CD4-positive, alpha-beta T cell (primary cell): ENCODE measurements around the gene LAMP2. TPM values are rescaled to one million over a fixed set of nuclear protein-coding genes. Genes with fewer than 3 reads are reported as not detected.
"Not testable (repeated sequence)": the region's sequence is repeated elsewhere in the genome, so short reads cannot be mapped to it uniquely, and the experiment has no call there.

Experiments used
- ATAC-seq: fragments of 200-7000 bp; cut with Tn5 transposase; one replicate; pipeline ENCODE4 v1.10.0; 2022; ENCODE audit warnings: mild to moderate bottlenecking; ENCODE audit not compliant: poor library complexity
- CTCF ChIA-PET: fragments of 350-600 bp; sonication (Branson Sonifier 250); formaldehyde crosslinking; loops from one replicate; lab custom pipeline; 2021; ENCODE audit warnings: antibody characterized with exemption, inconsistent platforms; lab: Charles Lee
- POLR2A ChIA-PET: fragments of 350-600 bp; sonication (Branson Sonifier 250); formaldehyde crosslinking; loops from one replicate; lab custom pipeline; 2021; ENCODE audit warnings: antibody characterized with exemption, inconsistent platforms; lab: Charles Lee
- DNase-seq, 14 experiments: peaks; one replicate each; pipeline ENCODE4 v3.0.0-alpha.2; 2013 to 2020; ENCODE audit warnings: mixed read lengths in 2 of 14
- H3K27ac ChIP-seq, 2 donors: one replicate each; pipeline versions ENCODE4 v1.5.1 to v1.7.0; 2013; ENCODE audit warnings: low read length in 2 of 2, low read depth in 1 of 2, mild to moderate bottlenecking in 1 of 2
- H3K27me3 ChIP-seq, 2 experiments: 1 replicate in 1 of 2; 2 replicates in 1 of 2; pipeline versions ENCODE4 v1.6.1 to v1.7.0; 2013; ENCODE audit warnings: low read length in 2 of 2, control low read depth in 1 of 2, mild to moderate bottlenecking in 1 of 2, moderate library complexity in 1 of 2; ENCODE audit not compliant: insufficient read depth in 2 of 2, control insufficient read depth in 1 of 2
- H3K36me3 ChIP-seq: one replicate; pipeline ENCODE4 v1.6.1; 2013; ENCODE audit warnings: low read length, control low read depth; ENCODE audit not compliant: insufficient read depth
- H3K4me1 ChIP-seq: one replicate; pipeline ENCODE4 v1.6.1; 2013; ENCODE audit warnings: low read length, control low read depth; ENCODE audit not compliant: insufficient read depth
- H3K4me3 ChIP-seq: one replicate; pipeline ENCODE4 v1.5.1; 2013; ENCODE audit warnings: mild to moderate bottlenecking, low read length, moderate library complexity
- H3K9me3 ChIP-seq, 2 experiments: 1 replicate in 1 of 2; 2 replicates in 1 of 2; pipeline versions ENCODE4 v1.6.1 to v1.7.0; 2013; ENCODE audit warnings: low read length in 2 of 2, mild to moderate bottlenecking in 2 of 2, control low read depth in 1 of 2, moderate library complexity in 1 of 2; ENCODE audit not compliant: control insufficient read depth in 1 of 2, insufficient read depth in 1 of 2
- H3K27ac Mint-ChIP-seq: one replicate; pipeline ENCODE4 v1.8.0; 2020; ENCODE audit warnings: mixed read lengths
- H3K27me3 Mint-ChIP-seq: one replicate; pipeline ENCODE4 v1.8.0; 2021; ENCODE audit warnings: mixed read lengths
- H3K36me3 Mint-ChIP-seq: one replicate; pipeline ENCODE4 v1.8.0; 2021; ENCODE audit warnings: low read depth, mixed read lengths
- H3K4me1 Mint-ChIP-seq: one replicate; pipeline ENCODE4 v1.8.0; 2021; ENCODE audit warnings: low read depth, mixed read lengths
- H3K4me3 Mint-ChIP-seq: one replicate; pipeline ENCODE4 v1.8.0; 2020; ENCODE audit warnings: mild to moderate bottlenecking, mixed read lengths
- H3K9me3 Mint-ChIP-seq: one replicate; pipeline ENCODE4 v1.8.0; 2020; ENCODE audit warnings: mixed read lengths
- intact Hi-C, 2 experiments: fragments of 100-400 bp; cut with DNase I in 1 of 2; cut with micrococcal nuclease in 1 of 2; formaldehyde crosslinking; loops; one replicate each; pipeline versions ENCODE4 v1.15.1 to v1.9.0; 2023 to 2025; cut with DNase I, micrococcal nuclease
- total RNA-seq, 174 experiments: library from RNA in 2 of 174; stranded (reverse) in 2 of 174; gene quantifications; one replicate each; pipeline ENCODE4 v1.2.3 and lab custom pipeline; 2021 to 2026
- TF ChIP-seq, protein P1 (sequence below): fragments of 200-600 bp; IDR thresholded peaks from one replicate; pipeline ENCODE4 v1.8.0; 2022; ENCODE audit warnings: antibody characterized with exemption, mild to moderate bottlenecking

LAMP2 gene
- total RNA-seq, 2 experiments from 2014 or later = 13.4 to 15.4 TPM

DNA sequence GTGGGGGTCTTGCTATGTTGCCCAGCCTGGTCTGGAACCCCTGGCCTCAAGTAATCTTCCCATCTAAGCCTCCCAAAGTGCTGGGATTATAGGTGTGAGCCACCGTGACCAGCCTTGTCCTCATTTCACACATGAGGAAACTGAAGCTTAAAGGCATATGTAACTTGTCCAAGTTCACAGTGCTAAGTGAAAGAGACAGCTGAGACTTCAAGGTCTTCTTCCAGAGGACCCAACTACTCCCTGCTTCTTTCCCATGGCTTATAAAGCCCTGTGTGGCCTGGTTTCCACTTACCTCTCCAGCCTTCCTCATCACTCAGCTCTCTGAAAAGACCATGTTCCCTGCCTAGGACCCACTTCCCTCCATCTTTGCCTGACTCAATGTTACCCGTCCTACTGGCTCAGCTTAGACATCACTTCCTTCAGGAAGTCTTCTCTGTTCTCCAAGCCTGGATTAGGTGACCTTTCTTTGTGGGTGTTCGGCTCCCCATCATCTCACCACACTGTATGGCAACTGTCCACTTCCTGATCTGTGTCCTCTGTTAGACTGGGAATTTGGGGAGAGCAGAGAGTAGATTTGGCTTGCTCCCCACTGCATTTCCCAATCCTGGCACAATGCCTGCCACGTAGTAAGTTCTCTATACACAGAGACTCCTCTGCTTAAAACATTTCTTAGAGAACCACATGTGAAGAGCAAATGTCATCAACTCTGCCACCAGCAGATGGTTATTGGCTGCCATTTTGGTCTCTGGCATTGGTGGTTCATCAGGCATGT is 30.4 kb upstream of the LAMP2 start:
- DNase-seq (no peak), ATAC-seq (no peak)
- TF ChIP-seq, protein P1, sequence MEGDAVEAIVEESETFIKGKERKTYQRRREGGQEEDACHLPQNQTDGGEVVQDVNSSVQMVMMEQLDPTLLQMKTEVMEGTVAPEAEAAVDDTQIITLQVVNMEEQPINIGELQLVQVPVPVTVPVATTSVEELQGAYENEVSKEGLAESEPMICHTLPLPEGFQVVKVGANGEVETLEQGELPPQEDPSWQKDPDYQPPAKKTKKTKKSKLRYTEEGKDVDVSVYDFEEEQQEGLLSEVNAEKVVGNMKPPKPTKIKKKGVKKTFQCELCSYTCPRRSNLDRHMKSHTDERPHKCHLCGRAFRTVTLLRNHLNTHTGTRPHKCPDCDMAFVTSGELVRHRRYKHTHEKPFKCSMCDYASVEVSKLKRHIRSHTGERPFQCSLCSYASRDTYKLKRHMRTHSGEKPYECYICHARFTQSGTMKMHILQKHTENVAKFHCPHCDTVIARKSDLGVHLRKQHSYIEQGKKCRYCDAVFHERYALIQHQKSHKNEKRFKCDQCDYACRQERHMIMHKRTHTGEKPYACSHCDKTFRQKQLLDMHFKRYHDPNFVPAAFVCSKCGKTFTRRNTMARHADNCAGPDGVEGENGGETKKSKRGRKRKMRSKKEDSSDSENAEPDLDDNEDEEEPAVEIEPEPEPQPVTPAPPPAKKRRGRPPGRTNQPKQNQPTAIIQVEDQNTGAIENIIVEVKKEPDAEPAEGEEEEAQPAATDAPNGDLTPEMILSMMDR = no peak
- no peaks in the 10 kb centered on the region for H3K27me3 ChIP-seq
- H3K27ac ChIP-seq = no peak overlapping the region
- Mint-ChIP-seq H3K36me3 (no peaks in the 10 kb centered on the region), H3K27ac (no peak overlapping the region), H3K4me1 (peaks cover 5% of the 10 kb centered on the region), H3K9me3 (no peaks in the 10 kb centered on the region), H3K27me3 (no peaks in the 10 kb centered on the region), H3K4me3 (no peak overlapping the region)
- ChIA-PET POLR2A (no interaction called here), CTCF (no interaction called here)
- H3K9me3 ChIP-seq = no peaks in the 10 kb centered on the region
- H3K4me3 ChIP-seq = no peak overlapping the region
- no peaks in the 10 kb centered on the region for H3K4me1 ChIP-seq
- intact Hi-C loops = loop anchor here (2.0 to 5.0 kb wide), 4 partner anchors 63 to 271 kb away; partner anchors contain the start of gene CUL4B (in 2 of the 2)
- no peaks in the 10 kb centered on the region for H3K36me3 ChIP-seq

DNA sequence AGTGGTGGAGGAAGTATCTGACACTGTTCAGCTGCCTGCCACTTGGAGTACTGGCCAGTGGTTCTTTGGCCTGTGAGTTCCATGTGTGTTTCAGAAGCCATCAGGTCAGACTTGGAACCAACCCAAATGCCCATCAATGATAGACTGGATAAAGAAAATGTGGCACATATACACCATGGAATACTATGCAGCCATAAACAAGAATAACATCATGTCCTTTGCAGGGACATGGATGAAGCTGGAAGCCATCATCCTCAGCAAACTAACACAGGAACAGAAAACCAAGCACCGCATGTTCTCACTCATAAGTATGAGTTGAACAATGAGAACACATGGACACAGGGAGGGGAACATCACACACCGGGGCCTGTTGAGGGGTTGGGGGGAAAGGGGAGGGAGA is 21.0 kb upstream of the LAMP2 start:
- POLR2A ChIA-PET, H3K27me3 Mint-ChIP-seq, H3K4me3 Mint-ChIP-seq, H3K9me3 ChIP-seq, H3K36me3 Mint-ChIP-seq, intact Hi-C loops, H3K36me3 ChIP-seq, CTCF ChIA-PET, H3K27me3 ChIP-seq, H3K27ac ChIP-seq, H3K27ac Mint-ChIP-seq, ATAC-seq, H3K9me3 Mint-ChIP-seq, H3K4me3 ChIP-seq, DNase-seq: not testable (repeated sequence)
- H3K4me1 Mint-ChIP-seq = peaks cover 24% of the 10 kb centered on the region
- H3K4me1 ChIP-seq = peaks cover 17% of the 10 kb centered on the region

DNA sequence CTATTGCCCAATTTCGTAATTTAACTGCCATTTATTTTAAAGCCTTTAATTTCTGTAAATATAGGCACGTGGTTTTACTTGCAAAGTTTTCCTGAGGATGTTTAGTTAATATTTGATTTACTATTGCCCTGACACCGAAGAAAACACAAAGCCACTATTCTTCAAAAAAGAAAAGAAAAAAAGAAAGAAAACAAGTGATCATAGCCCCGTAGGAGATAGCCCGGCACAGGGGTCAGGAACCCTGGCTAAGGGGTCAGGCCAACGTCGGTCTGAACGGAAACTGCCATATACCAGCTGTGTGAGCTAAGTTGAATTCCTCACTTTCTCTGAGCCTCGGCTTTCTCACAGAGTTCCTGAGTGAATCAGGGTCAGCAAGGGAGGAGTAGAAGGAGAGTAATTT is 17.7 kb upstream of the LAMP2 start:
- ATAC-seq (no peak), DNase-seq (no peak)
- Histone ChIP-seq H3K27me3 (no peaks in the 10 kb centered on the region), H3K27ac (no peak overlapping the region), H3K36me3 (no peaks in the 10 kb centered on the region), H3K4me3 (no peak overlapping the region), H3K4me1 (peaks cover 19% of the 10 kb centered on the region), H3K9me3 (no peaks in the 10 kb centered on the region)
- TF ChIP-seq, protein P1 = no peak
- H3K36me3 Mint-ChIP-seq = no peaks in the 10 kb centered on the region
- H3K4me1 Mint-ChIP-seq = peaks cover 26% of the 10 kb centered on the region
- peak overlapping the region; percentile 15 for H3K27ac Mint-ChIP-seq
- H3K4me3 Mint-ChIP-seq = no peak overlapping the region
- ChIA-PET CTCF (interaction anchor here (0.8 to 2.0 kb wide), 6 partner anchors 10 to 236 kb away, joined by 3 to 14 read pairs (median 4); partner anchors contain the start of genes LAMP2 and ZBTB33), POLR2A (interaction anchor here (1.2 to 2.0 kb wide), 5 partner anchors 15 to 236 kb away, joined by 6 to 16 read pairs (median 8); partner anchors contain the start of genes CUL4B, LAMP2, MCTS1 and ZBTB33)
- intact Hi-C loops = no loop called here
- no peaks in the 10 kb centered on the region for H3K27me3 Mint-ChIP-seq
- H3K9me3 Mint-ChIP-seq = no peaks in the 10 kb centered on the region
